GM12892 (cell line): ENCODE measurements around the gene PRKAR1B.

Source experiments
- POLR2A ChIP-seq: IDR thresholded peaks from 2 replicates; pipeline ENCODE4 v1.6.1; 2011; ENCODE audit warnings: low read depth, low read length, control low read depth
- POLR2AphosphoS5 ChIP-seq: IDR thresholded peaks from 2 replicates; pipeline ENCODE4 v1.6.1; 2011; ENCODE audit warnings: low read depth, low read length, control low read depth
- TAF1 ChIP-seq: IDR thresholded peaks from 2 replicates; pipeline ENCODE4 v1.6.1; 2011; ENCODE audit warnings: low read depth, mild to moderate bottlenecking, control low read depth, low read length, borderline replicate concordance

DNA sequence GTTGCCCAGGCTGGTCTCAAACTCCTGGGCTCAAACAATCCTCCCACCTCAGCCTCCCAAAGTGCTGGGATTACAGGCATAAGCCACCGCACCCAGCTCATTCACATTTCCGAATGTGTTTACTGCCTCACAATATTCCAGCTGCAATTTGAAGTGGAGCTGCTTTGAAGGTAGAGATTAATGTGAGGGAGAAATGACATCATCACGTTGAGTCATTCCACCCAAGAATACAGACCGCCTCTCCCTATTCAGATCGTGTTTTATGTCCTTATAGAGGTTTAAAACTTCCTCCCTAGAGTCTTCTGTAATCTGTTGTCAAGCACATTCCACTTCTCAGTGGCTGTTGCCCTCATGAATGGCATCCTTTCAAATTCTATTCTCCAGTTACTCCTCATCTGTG lies 107.0 kb downstream of the PRKAR1B start:
- TF ChIP-seq POLR2A, result no peak
- no peak for TF ChIP-seq POLR2AphosphoS5
- no peak for TF ChIP-seq TAF1
